Karpas-422 (cell line): ENCODE measurements around the gene KNDC1. TPM values are rescaled to one million over a fixed set of nuclear protein-coding genes. Genes with fewer than 3 reads are reported as not detected.

Experiments used
- DNase-seq: peaks from one replicate; pipeline ENCODE4 v3.0.0-alpha.2; 2015
- H2AFZ ChIP-seq: fragments of 200-600 bp; sonication (generic); 2 replicates; pipeline ENCODE4 v1.6.1; 2014; ENCODE audit warnings: antibody characterized with exemption, low read length, mixed read lengths
- H3K27ac ChIP-seq: fragments of 200-600 bp; sonication (generic); 2 replicates; pipeline ENCODE4 v1.5.1; 2014; ENCODE audit warnings: mild to moderate bottlenecking, low read length, moderate library complexity
- H3K27me3 ChIP-seq: fragments of 200-600 bp; sonication (generic); 2 replicates; pipeline ENCODE4 v1.6.1; 2014; ENCODE audit warnings: low read length, mixed read lengths
- H3K36me3 ChIP-seq: fragments of 200-600 bp; sonication (generic); 2 replicates; pipeline ENCODE4 v1.6.1; 2014; ENCODE audit warnings: low read length, mixed read lengths; ENCODE audit not compliant: insufficient read depth
- H3K4me1 ChIP-seq: fragments of 200-600 bp; sonication (generic); 2 replicates; pipeline ENCODE4 v1.6.1; 2014; ENCODE audit warnings: mild to moderate bottlenecking, low read length, mixed read lengths
- H3K4me2 ChIP-seq: fragments of 200-600 bp; sonication (generic); 2 replicates; pipeline ENCODE4 v1.6.1; 2014; ENCODE audit warnings: low read length, low read depth, mild to moderate bottlenecking; ENCODE audit not compliant: poor library complexity, severe bottlenecking
- H3K4me3 ChIP-seq: fragments of 200-600 bp; sonication (generic); 2 replicates; pipeline ENCODE4 v1.5.1; 2014; ENCODE audit warnings: mild to moderate bottlenecking, antibody characterized with exemption, low read length, mixed read lengths
- H3K79me2 ChIP-seq: fragments of 200-600 bp; sonication (generic); 2 replicates; pipeline ENCODE4 v1.6.1; 2014; ENCODE audit warnings: mild to moderate bottlenecking, low read length, mixed read lengths
- H3K9ac ChIP-seq: fragments of 200-600 bp; sonication (generic); 2 replicates; pipeline ENCODE4 v1.6.0; 2014; ENCODE audit warnings: low read length
- H3K9me2 ChIP-seq: fragments of 200-600 bp; sonication (generic), shearing (Covaris generic); replicated peaks from 2 replicates; pipeline ENCODE4 v1.6.0; 2014; ENCODE audit warnings: mild to moderate bottlenecking, low read length, moderate library complexity; ENCODE audit not compliant: insufficient read depth
- H3K9me3 ChIP-seq: fragments of 300-700, 200-600 bp; sonication (generic); 2 replicates; pipeline ENCODE4 v1.6.1; 2014; ENCODE audit warnings: low read length, mixed read lengths
- H4K20me1 ChIP-seq: fragments of 200-600 bp; sonication (generic); 2 replicates; pipeline ENCODE4 v1.6.1; 2014; ENCODE audit warnings: mild to moderate bottlenecking, antibody characterized with exemption, low read length, low read depth; ENCODE audit not compliant: insufficient read depth
- total RNA-seq: library from RNA; depleted of rRNA; stranded (reverse); fragments of >200 nt; shearing (Covaris generic); gene quantifications from 2 replicates; pipeline ENCODE4 v1.2.3, GENCODE V29; 2014; ENCODE audit warnings: low replicate concordance

Gene KNDC1
- total RNA-seq, 1 experiment from 2014 or later, result not detected

GRCh38 chr10:133270204-133270603 is 110.2 kb downstream of the KNDC1 start:
- Histone ChIP-seq H3K27ac (no peak overlapping the region), H3K9ac (no peak overlapping the region), H3K79me2 (no peaks in the 10 kb centered on the region), H3K4me3 (no peak overlapping the region), H3K27me3 (no peaks in the 10 kb centered on the region), H4K20me1 (0 out of 2 replicates have a peak, but pooled peaks cover 4% of the 10 kb centered on the region), H3K36me3 (no peaks in the 10 kb centered on the region), H3K4me1 (peaks cover 3% of the 10 kb centered on the region), H3K9me3 (no peaks in the 10 kb centered on the region), H2AFZ (no peak overlapping the region), H3K9me2 (no peaks in the 10 kb centered on the region), H3K4me2 (no peak overlapping the region)
- no peak for DNase-seq

- H3K9me2 ChIP-seq, result no peaks in the 10 kb centered on the region
- no peaks in the 10 kb centered on the region for H3K79me2 ChIP-seq
- H3K27me3 ChIP-seq, result no peaks in the 10 kb centered on the region
- no peaks in the 10 kb centered on the region for H3K36me3 ChIP-seq
- peaks cover 9% of the 10 kb centered on the region; the same call in 1 of the 2 replicates for H4K20me1 ChIP-seq
- no peak overlapping the region for H3K4me3 ChIP-seq
- H3K4me1 ChIP-seq, result peaks cover 4% of the 10 kb centered on the region
- H3K9me3 ChIP-seq, result no peaks in the 10 kb centered on the region
- no peak overlapping the region for H2AFZ ChIP-seq
- no peak for DNase-seq
- H3K27ac ChIP-seq, result no peak overlapping the region
- H3K4me2 ChIP-seq, result no peak overlapping the region
- H3K9ac ChIP-seq, result no peak overlapping the region
These were observed 110.8 kb downstream of the KNDC1 start for GRCh38 chr10:133270773-133271297.

- Histone ChIP-seq H3K27ac (no peak overlapping the region), H3K4me3 (no peak overlapping the region), H3K36me3 (no peaks in the 10 kb centered on the region), H3K27me3 (no peaks in the 10 kb centered on the region), H3K4me1 (peaks cover 13% of the 10 kb centered on the region), H3K79me2 (no peaks in the 10 kb centered on the region), H3K4me2 (no peak overlapping the region), H3K9me2 (no peaks in the 10 kb centered on the region), H4K20me1 (peaks cover 16% of the 10 kb centered on the region; the same call in 1 of the 2 replicates), H2AFZ (no peak overlapping the region), H3K9ac (no peak overlapping the region), H3K9me3 (no peaks in the 10 kb centered on the region)
- no peak for DNase-seq
These were observed 111.7 kb downstream of the KNDC1 start for GRCh38 chr10:133271521-133272300.

GRCh38 chr10:133272301-133272963 is 112.4 kb downstream of the KNDC1 start:
- H3K4me1 ChIP-seq, result peaks cover 16% of the 10 kb centered on the region
- no peak overlapping the region for H3K9ac ChIP-seq
- H3K36me3 ChIP-seq, result no peaks in the 10 kb centered on the region
- H3K4me3 ChIP-seq, result no peak overlapping the region
- no peak for DNase-seq
- H4K20me1 ChIP-seq, result peaks cover 16% of the 10 kb centered on the region; the same call in 1 of the 2 replicates
- H3K9me2 ChIP-seq, result no peaks in the 10 kb centered on the region
- H2AFZ ChIP-seq, result no peak overlapping the region
- H3K4me2 ChIP-seq, result no peak overlapping the region
- no peaks in the 10 kb centered on the region for H3K9me3 ChIP-seq
- H3K79me2 ChIP-seq, result no peaks in the 10 kb centered on the region
- H3K27me3 ChIP-seq, result no peaks in the 10 kb centered on the region
- H3K27ac ChIP-seq, result no peak overlapping the region

GRCh38 chr10:133272964-133273420 is 113.0 kb downstream of the KNDC1 start:
- Histone ChIP-seq H3K27me3 (no peaks in the 10 kb centered on the region), H3K79me2 (no peaks in the 10 kb centered on the region), H4K20me1 (peaks cover 16% of the 10 kb centered on the region; the same call in 1 of the 2 replicates), H3K36me3 (no peaks in the 10 kb centered on the region), H3K4me2 (no peak overlapping the region), H3K4me3 (no peak overlapping the region), H3K9ac (no peak overlapping the region), H3K27ac (no peak overlapping the region), H2AFZ (no peak overlapping the region), H3K4me1 (peaks cover 16% of the 10 kb centered on the region), H3K9me3 (no peaks in the 10 kb centered on the region), H3K9me2 (no peaks in the 10 kb centered on the region)
- no peak for DNase-seq

- Histone ChIP-seq H3K79me2 (no peaks in the 10 kb centered on the region), H3K4me2 (no peak overlapping the region), H3K36me3 (no peaks in the 10 kb centered on the region), H4K20me1 (peaks cover 21% of the 10 kb centered on the region; the same call in 1 of the 2 replicates), H2AFZ (no peak overlapping the region), H3K9me2 (no peaks in the 10 kb centered on the region), H3K9me3 (no peaks in the 10 kb centered on the region), H3K9ac (no peak overlapping the region), H3K27me3 (no peaks in the 10 kb centered on the region), H3K27ac (no peak overlapping the region), H3K4me1 (peaks cover 16% of the 10 kb centered on the region), H3K4me3 (no peak overlapping the region)
- no peak for DNase-seq
These were observed 113.6 kb downstream of the KNDC1 start for GRCh38 chr10:133273534-133274143.

- H3K27ac ChIP-seq, result no peak overlapping the region
- H3K27me3 ChIP-seq, result no peaks in the 10 kb centered on the region
- H3K9me3 ChIP-seq, result no peaks in the 10 kb centered on the region
- H2AFZ ChIP-seq, result no peak overlapping the region
- DNase-seq, result peak; percentile 46
- no peaks in the 10 kb centered on the region for H3K9me2 ChIP-seq
- H4K20me1 ChIP-seq, result peaks cover 21% of the 10 kb centered on the region; the same call in 1 of the 2 replicates
- peaks cover 16% of the 10 kb centered on the region for H3K4me1 ChIP-seq
- H3K79me2 ChIP-seq, result no peaks in the 10 kb centered on the region
- H3K9ac ChIP-seq, result no peak overlapping the region
- H3K4me2 ChIP-seq, result no peak overlapping the region
- no peak overlapping the region for H3K4me3 ChIP-seq
- no peaks in the 10 kb centered on the region for H3K36me3 ChIP-seq
These were observed 115.0 kb downstream of the KNDC1 start for GRCh38 chr10:133274751-133275683.
